ENCODE data around the gene DDX17. TPM values are rescaled to one million over a fixed set of nuclear protein-coding genes. Genes with fewer than 3 reads are reported as not detected.

DDX17 gene
- total RNA-seq, 1 donor from 2014 or later, result 554 TPM

GRCh38 chr22:38465673-38466490, 40.2 kb downstream of the DDX17 start:
- no peak for DNase-seq

- DNase-seq, result no peak
These were observed 41.0 kb downstream of the DDX17 start for GRCh38 chr22:38464992-38465672.

- no peak for DNase-seq
These were observed 42.9 kb downstream of the DDX17 start for GRCh38 chr22:38462960-38463784.

GRCh38 chr22:38461414-38462081, 44.6 kb downstream of the DDX17 start:
- peak; percentile 92 for DNase-seq

- DNase-seq, result no peak
These were observed 45.1 kb downstream of the DDX17 start for GRCh38 chr22:38461057-38461413.

GRCh38 chr22:38460426-38460840, 45.7 kb downstream of the DDX17 start:
- no peak for DNase-seq

GRCh38 chr22:38456841-38457699, 49.0 kb downstream of the DDX17 start:
- peak; percentile 35 for DNase-seq

GRCh38 chr22:38456272-38456835, 49.8 kb downstream of the DDX17 start:
- no peak for DNase-seq

- peak; percentile 66 for DNase-seq
These were observed 50.4 kb downstream of the DDX17 start for GRCh38 chr22:38455530-38456271.

GRCh38 chr22:38455076-38455529, 51.0 kb downstream of the DDX17 start, which contains the start of gene KCNJ4:
Gene KCNJ4, minus strand, starts transcription at chr22:38455199. Its CDS starts 27,067 bp downstream, at chr22:38428132.
- DNase-seq, result no peak

- DNase-seq, result no peak
These were observed 51.6 kb downstream of the DDX17 start for GRCh38 chr22:38454353-38455075.

GRCh38 chr22:38453996-38454352, 52.1 kb downstream of the DDX17 start:
- no peak for DNase-seq

GRCh38 chr22:38453066-38453672, 52.9 kb downstream of the DDX17 start:
- no peak for DNase-seq

GRCh38 chr22:38452373-38453065, 53.6 kb downstream of the DDX17 start:
- peak; percentile 71 for DNase-seq

GRCh38 chr22:38451864-38452263, 54.2 kb downstream of the DDX17 start:
- no peak for DNase-seq

GRCh38 chr22:38451404-38451803, 54.7 kb downstream of the DDX17 start:
- DNase-seq, result no peak

GRCh38 chr22:38450234-38450797, 55.8 kb downstream of the DDX17 start:
- no peak for DNase-seq

GRCh38 chr22:38449776-38450175, 56.3 kb downstream of the DDX17 start:
- DNase-seq, result no peak
